PC-9 (cell line): ENCODE data around the gene TEX44. TPM values are rescaled to one million over a fixed set of nuclear protein-coding genes. Genes with fewer than 3 reads are reported as not detected.

Experiments used
- BruUV-seq: library from RNA; stranded (reverse); fragments of 400-500 nt; replicated peaks from 2 replicates; lab custom pipeline; 2021; lab: Mats Ljungman, UMichigan
- CTCF ChIA-PET: fragments of 300-600 bp; sonication (Branson Sonifier 250); formaldehyde crosslinking; loops from one replicate; lab custom pipeline; 2022; ENCODE audit warnings: antibody characterized with exemption; lab: Charles Lee
- POLR2A ChIA-PET: fragments of 300-600 bp; sonication (Branson Sonifier 250); formaldehyde crosslinking; loops from one replicate; lab custom pipeline; 2022; ENCODE audit warnings: antibody characterized with exemption; ENCODE audit not compliant: unreplicated experiment; lab: Charles Lee
- DNase-seq, 2 experiments: peaks; one replicate each; pipeline versions ENCODE4 v3.0.0 to v3.0.0-alpha.2; 2015 to 2022; ENCODE audit warnings: mixed read lengths in 1 of 2
- H2AFZ ChIP-seq: fragments of 200-600 bp; sonication (generic); 2 replicates; pipeline ENCODE4 v1.8.1; 2017; ENCODE audit warnings: antibody characterized with exemption
- H3F3A ChIP-seq: fragments of 200-600 bp; sonication (generic); 2 replicates; pipeline ENCODE4 v1.8.1; 2017; ENCODE audit warnings: antibody characterized with exemption, mild to moderate bottlenecking, low read depth; ENCODE audit not compliant: insufficient read depth
- H3K27ac ChIP-seq: fragments of 200-600 bp; sonication (generic); 2 replicates; pipeline ENCODE4 v1.6.1; 2016; ENCODE audit warnings: mixed run types
- H3K27me3 ChIP-seq: fragments of 200-600 bp; sonication (generic); 2 replicates; pipeline ENCODE4 v1.6.1; 2016; ENCODE audit warnings: low read depth, mixed run types; ENCODE audit not compliant: insufficient read depth
- H3K36me3 ChIP-seq: fragments of 200-600 bp; sonication (generic); 2 replicates; pipeline ENCODE4 v1.6.1; 2016; ENCODE audit warnings: low read depth, mixed run types
- H3K4me1 ChIP-seq: fragments of 200-600 bp; sonication (generic); replicated peaks from 2 replicates; pipeline ENCODE4 v1.6.1; 2016; ENCODE audit warnings: mixed run types; ENCODE audit not compliant: insufficient read depth
- H3K4me2 ChIP-seq: fragments of 200-600 bp; sonication (generic); 2 replicates; pipeline ENCODE4 v1.6.1; 2017; ENCODE audit warnings: mixed run types
- H3K4me3 ChIP-seq: fragments of 200-600 bp; sonication (generic); 2 replicates; pipeline ENCODE4 v1.6.1; 2016; ENCODE audit warnings: mixed run types
- H3K79me2 ChIP-seq: fragments of 200-600 bp; sonication (generic); 2 replicates; pipeline ENCODE4 v1.6.1; 2017; ENCODE audit warnings: low read depth, mixed run types
- H3K9me2 ChIP-seq: fragments of 200-600 bp; sonication (generic); 2 replicates; pipeline ENCODE4 v1.8.1; 2017; ENCODE audit warnings: mild to moderate bottlenecking; ENCODE audit not compliant: insufficient read depth
- H3K9me3 ChIP-seq: fragments of 200-600 bp; sonication (generic); 2 replicates; pipeline ENCODE4 v1.8.1; 2016; ENCODE audit warnings: low read depth; ENCODE audit not compliant: insufficient read depth
- H4K20me1 ChIP-seq: fragments of 200-600 bp; sonication (generic); 2 replicates; pipeline ENCODE4 v1.8.1; 2017; ENCODE audit not compliant: insufficient read depth
- CTCF ChIP-seq: fragments of 200-600 bp; sonication (generic); conservative IDR thresholded peaks from 2 replicates; pipeline ENCODE4 v1.6.1; 2017; ENCODE audit warnings: mixed run types, antibody characterized with exemption, mild to moderate bottlenecking, moderate library complexity
- EZH2 ChIP-seq: fragments of 200-600 bp; sonication (generic); IDR thresholded peaks from 2 replicates; pipeline ENCODE4 v1.8.0; 2017; ENCODE audit warnings: antibody characterized with exemption, low read depth
- intact Hi-C: fragments of 100-400 bp; cut with micrococcal nuclease; formaldehyde crosslinking; loops from one replicate; pipeline ENCODE4 v1.10.0; 2022; ENCODE audit not compliant: unreplicated experiment
- total RNA-seq: library from RNA; stranded (reverse); gene quantifications from 2 replicates; pipeline ENCODE4 v1.2.3, GENCODE V29; 2021

TEX44 gene
- total RNA-seq, 1 experiment from 2014 or later: not detected

GRCh38 chr2:231573096-231573495, 19.6 kb upstream of the TEX44 start:
- no peaks in the 10 kb centered on the region for H3F3A ChIP-seq
- intact Hi-C loops: no loop called here
- no peaks in the 10 kb centered on the region for H4K20me1 ChIP-seq
- BruUV-seq: no TSS peak
- H2AFZ ChIP-seq: no peak overlapping the region
- H3K4me2 ChIP-seq: no peak overlapping the region
- no peak for TF ChIP-seq EZH2
- TF ChIP-seq CTCF: no peak
- no peaks in the 10 kb centered on the region for H3K4me1 ChIP-seq
- H3K79me2 ChIP-seq: no peaks in the 10 kb centered on the region
- CTCF ChIA-PET: interaction anchor here (0.7 kb wide), 1 partner anchor 104 kb away, joined by 7 read pairs; no protein-coding TSS in a partner anchor
- H3K27ac ChIP-seq: no peak overlapping the region
- H3K4me3 ChIP-seq: no peak overlapping the region
- no peaks in the 10 kb centered on the region for H3K36me3 ChIP-seq
- H3K9me2 ChIP-seq: no peaks in the 10 kb centered on the region
- H3K27me3 ChIP-seq: no peaks in the 10 kb centered on the region
- no peak for DNase-seq
- no peaks in the 10 kb centered on the region for H3K9me3 ChIP-seq
- POLR2A ChIA-PET: no interaction called here

- intact Hi-C loops: no loop called here
- Histone ChIP-seq H3K4me2 (no peak overlapping the region), H3F3A (no peaks in the 10 kb centered on the region), H3K27me3 (no peaks in the 10 kb centered on the region), H3K36me3 (no peaks in the 10 kb centered on the region), H3K79me2 (no peaks in the 10 kb centered on the region), H4K20me1 (no peaks in the 10 kb centered on the region), H3K9me3 (no peaks in the 10 kb centered on the region), H3K9me2 (no peaks in the 10 kb centered on the region), H2AFZ (no peak overlapping the region), H3K27ac (no peak overlapping the region), H3K4me1 (no peaks in the 10 kb centered on the region), H3K4me3 (no peak overlapping the region)
- no TSS peak for BruUV-seq
- TF ChIP-seq CTCF (no peak), EZH2 (no peak)
- no peak for DNase-seq
- POLR2A ChIA-PET: no interaction called here
- CTCF ChIA-PET: no interaction called here
Measured at GRCh38 chr2:231573698-231574421, 18.8 kb upstream of the TEX44 start.

DNA sequence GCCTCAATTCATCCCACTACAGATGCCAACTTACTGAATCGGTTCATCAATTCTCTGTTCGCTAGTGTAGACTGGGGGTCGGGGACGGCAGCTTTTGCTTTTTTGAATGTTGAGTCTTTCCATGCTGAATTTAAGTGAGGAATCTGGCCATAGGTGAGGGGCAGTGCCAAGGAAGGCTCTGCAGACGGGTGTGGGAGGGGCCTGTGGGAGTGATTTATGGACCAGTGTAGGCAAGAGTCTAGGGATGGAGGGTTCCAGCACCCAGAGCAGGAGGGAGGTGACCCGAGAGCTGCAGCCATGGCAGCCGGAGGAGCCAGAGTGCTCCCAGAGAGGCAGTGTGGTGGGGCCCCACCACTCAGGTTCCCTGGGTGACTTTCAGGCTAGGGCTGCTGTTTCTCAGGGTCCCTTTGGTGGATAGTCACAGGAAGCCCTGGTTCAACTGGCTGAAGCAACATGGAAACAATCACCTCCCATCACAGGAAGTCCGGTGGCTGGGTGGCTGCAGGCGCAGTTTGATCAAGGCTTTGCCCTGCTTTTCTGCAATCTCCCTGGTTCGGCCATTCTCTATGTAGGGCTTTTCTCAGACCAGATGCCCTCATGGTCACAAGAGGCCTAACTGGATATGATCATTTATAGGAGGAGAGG, 16.9 kb upstream of the TEX44 start:
- Histone ChIP-seq H3K4me2 (no peak overlapping the region), H3K9me3 (no peaks in the 10 kb centered on the region), H3K9me2 (no peaks in the 10 kb centered on the region), H3K4me1 (no peaks in the 10 kb centered on the region), H3K79me2 (no peaks in the 10 kb centered on the region), H3K27ac (no peak overlapping the region), H3F3A (no peaks in the 10 kb centered on the region), H2AFZ (no peak overlapping the region), H3K27me3 (peaks cover 10% of the 10 kb centered on the region), H3K4me3 (no peak overlapping the region), H3K36me3 (no peaks in the 10 kb centered on the region), H4K20me1 (no peaks in the 10 kb centered on the region)
- DNase-seq: no peak
- CTCF ChIA-PET: no interaction called here
- TF ChIP-seq EZH2 (no peak), CTCF (no peak)
- POLR2A ChIA-PET: interaction anchor here (0.6 kb wide), 1 partner anchor 67 kb away, joined by 4 read pairs; no protein-coding TSS in a partner anchor
- intact Hi-C loops: no loop called here
- BruUV-seq: no TSS peak
